NCI-H2227 (cell line): Measurements from ENCODE around the gene KIF11.
"Not testable (repeated sequence)": the region's sequence is repeated elsewhere in the genome, so short reads cannot be mapped to it uniquely, and the experiment has no call there.

ENCODE experiments used
- DNase-seq: peaks from one replicate; lab custom pipeline; 2025; ENCODE audit not compliant: unreplicated experiment; lab: John Stamatoyannopoulos, UW

Gene KIF11

DNA sequence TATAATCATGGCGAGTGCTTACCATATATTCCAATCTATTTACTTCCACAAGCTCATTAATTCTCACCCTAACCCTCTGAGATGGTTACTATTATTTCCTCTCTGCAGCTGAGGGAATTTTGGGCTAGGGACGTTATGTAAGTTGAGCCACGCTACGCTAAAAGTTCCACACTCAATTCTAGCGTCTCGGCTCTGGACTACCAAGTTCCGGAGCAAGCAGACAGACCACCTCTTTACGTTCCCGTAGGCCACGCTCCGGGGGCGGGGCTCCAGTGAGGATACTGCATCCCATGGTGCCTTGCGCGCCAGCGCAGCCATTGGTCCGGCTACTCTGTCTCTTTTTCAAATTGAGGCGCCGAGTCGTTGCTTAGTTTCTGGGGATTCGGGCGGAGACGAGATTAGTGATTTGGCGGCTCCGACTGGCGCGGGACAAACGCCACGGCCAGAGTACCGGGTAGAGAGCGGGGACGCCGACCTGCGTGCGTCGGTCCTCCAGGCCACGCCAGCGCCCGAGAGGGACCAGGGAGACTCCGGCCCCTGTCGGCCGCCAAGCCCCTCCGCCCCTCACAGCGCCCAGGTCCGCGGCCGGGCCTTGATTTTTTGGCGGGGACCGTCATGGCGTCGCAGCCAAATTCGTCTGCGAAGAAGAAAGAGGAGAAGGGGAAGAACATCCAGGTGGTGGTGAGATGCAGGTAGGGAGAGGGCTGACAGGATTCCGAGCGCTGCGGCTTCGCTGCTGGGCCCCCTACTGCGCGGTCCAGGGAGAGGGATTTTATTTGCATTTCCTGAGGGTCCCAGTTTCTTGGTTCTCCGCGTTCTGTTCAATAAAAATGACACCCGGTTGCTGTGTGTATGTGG is at the start of gene KIF11:
Gene KIF11, plus strand, starts transcription at position 370 of the 858 bp plus-strand sequence. Its CDS starts 246 bp downstream, at position 616.
- DNase-seq: peak; percentile 97

DNA sequence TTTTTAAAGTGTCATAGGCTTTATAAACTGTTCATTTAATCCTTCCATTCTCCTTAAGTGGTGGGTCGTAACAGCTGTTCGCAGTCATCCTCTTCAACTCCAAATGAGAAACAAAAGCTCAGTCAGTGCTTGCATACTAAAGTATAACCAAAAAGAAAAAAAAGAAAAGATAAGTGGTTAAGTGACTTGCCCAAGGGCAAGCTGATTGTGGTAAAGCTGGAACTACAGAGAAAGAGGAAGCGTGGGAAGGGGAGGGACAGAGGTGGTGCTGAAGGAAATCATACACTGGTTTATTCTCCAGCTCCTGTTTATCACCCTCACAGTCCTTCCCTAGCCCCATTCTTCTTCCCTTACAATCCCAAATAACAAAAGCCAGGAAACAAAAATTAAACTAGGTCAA is 48.6 kb upstream of the KIF11 start:
- DNase-seq: no peak

DNA sequence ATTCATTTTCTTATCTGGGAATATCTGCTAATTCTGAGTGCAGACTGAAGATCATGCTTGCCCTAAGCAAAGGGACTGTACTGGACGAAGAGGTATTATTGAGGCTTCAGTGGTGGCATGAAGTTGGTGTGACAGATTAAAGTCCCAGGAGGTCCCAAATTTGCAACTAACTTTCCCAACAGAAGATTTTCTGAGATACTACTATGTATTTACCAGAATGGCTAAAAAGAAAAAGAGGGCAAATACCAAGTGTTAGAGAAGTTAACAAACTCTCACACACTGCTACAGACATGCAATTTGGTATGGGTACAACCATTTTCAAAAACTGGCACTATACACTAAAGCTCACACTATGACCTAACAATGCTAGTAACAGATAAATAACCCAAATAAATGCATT is 47.4 kb upstream of the KIF11 start:
- no peak for DNase-seq

DNA sequence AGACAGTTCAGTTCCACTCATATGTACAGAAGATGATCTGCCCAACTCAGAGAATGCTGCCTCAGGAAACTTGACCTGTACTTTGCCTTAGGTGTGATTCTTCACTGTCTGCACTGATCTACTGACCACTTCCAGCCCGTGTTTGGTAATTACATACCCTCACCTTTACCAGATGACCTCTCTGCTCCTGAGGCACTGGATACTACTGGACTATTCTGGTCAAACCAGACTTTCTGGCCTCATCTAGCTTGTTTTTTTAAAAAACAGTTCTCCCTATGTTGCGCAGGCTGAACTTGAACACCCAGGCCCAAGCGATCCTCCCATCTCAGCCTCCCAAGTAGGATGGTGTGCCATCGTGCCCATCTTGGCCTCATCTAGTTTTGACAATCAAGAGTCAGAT is 45.3 kb upstream of the KIF11 start:
- no peak for DNase-seq

DNA sequence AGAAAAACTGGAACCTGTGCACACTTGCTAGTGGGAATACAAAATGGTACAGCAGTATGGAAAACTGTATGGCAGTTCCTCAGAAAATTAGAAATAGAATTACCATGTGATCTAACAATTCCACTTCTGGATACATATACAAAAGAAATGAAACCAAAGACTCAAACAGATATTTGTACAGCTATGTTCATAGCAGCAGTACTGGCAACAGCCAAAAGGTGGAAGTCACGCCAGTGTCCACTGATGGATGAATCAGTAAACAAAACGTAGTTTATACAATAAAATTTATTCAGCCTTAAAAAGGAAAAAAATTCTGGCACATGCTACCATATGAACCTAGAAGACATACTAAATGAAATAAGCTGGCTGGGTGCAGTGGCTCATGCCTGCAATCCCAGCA is 42.0 kb upstream of the KIF11 start:
- no peak for DNase-seq

DNA sequence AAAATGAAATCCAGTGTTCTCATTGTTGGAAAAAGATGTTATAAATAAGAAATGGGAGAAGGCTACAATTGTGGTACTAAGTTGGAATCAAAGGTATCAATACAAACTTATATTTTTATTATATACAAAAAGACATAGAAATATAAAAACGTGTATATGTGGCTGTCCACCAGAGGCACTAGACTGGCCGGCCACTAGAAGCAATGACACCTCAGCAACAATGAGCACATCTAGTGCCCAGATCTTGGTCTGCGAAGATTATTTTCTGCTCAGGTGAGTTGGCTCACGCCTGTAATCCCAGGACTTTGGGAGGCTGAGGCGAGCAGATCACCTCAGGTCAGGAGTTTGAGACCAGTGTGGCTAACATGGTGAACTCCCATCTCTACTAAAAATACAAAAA is 40.6 kb upstream of the KIF11 start:
- DNase-seq: no peak

DNA sequence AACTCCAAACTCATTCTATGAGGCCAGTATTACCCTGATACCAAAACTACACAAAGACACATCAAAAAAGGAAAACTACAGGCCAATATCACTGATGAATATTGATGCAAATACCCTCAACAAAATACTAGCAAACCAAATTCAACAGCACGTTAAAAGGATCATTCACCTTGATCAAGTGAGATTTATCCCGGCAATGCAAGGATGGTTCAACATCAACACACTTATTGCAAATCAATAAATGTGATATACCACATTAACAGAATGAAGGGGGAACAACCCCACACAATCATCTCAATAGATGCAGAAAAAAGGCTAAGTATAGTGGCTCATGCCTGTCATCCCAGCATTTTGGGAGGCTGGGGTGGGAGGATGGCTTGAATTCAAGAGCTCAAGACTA is 39.0 kb upstream of the KIF11 start:
- DNase-seq: no peak

DNA sequence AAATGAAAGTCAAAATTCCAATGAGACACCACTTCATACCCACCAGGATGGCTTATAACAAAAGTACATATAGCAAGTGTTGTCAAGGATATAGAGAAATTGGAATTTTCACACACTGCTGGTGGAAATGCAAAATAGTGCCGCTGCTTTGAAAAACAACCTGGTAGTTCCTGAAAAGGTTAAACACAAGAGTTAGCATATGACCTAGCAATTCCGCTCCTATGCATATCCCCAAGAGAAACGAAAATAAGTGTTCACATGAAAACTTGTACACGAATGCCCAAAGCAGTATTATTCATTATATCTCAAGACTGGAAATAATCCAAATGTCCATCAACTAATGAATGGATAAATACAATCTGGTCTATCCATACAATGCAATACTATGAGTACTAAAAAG is 33.9 kb upstream of the KIF11 start:
- DNase-seq: no peak

DNA sequence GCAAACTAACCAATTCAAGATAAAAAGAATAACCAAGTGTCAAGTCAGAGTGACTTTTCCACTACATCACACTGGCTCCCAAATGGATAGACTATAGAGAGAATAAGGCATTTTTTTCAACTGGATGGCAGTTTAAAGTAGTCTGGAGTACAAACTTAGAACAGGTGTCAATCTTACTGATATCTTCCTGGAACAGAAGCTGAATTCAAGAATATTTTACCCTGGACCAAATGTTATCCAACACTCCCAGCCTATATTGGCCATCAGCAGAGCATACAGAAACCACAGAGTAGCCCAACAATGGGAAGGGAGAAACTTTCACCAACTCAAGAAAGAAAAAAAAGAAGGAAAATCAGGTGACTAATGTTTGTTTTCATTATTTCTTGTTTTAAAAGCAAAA is 30.5 kb upstream of the KIF11 start:
- DNase-seq: no peak

DNA sequence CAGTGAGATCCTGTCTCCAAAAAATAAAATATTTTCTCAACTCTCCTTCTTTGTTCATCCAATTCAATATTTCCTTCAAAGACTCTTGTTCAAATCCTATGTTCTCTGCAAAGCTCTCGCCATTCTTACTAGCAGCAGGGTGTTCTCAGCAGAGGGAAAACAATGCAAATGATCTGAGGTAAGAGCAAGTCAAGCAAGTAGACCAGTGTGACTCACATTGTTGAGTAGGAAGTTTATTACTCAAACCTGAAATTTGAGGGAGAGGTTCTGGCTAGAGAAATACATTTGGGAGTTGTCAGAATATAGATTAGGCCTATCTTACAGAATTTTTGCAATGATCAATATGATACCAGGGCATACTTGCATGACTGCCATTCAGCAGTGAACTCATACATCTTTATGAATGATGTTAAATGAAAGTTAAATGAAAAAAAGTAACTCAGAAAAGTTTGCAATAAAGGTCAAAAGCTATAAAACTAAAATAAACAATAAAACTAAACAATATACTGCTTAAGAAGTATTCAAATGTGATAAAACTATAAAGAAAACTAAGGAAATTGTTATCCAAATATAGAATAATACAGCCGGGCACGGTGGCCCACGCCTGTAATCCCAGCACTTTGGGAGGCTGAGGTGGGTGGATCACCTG is 24.9 kb upstream of the KIF11 start:
- DNase-seq: no peak

DNA sequence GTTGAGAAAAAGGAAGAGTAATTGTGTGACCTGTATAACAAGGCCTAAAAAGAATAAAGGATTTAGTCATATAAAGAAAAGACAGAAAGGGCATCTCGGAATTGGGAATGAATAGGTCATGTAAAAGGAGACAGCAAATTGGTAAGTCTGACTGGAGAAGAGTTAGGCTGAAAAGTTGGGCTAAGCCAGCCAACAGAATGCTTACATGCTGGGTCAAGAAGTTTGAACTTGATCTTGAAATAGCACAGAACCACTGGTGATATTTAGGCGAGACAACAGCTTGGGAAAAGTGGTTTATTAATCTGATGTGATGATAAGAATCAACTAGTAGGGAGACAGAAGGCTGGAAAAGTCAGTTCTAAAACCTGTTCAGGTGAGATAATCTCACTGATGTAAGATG is 23.9 kb upstream of the KIF11 start:
- no peak for DNase-seq

DNA sequence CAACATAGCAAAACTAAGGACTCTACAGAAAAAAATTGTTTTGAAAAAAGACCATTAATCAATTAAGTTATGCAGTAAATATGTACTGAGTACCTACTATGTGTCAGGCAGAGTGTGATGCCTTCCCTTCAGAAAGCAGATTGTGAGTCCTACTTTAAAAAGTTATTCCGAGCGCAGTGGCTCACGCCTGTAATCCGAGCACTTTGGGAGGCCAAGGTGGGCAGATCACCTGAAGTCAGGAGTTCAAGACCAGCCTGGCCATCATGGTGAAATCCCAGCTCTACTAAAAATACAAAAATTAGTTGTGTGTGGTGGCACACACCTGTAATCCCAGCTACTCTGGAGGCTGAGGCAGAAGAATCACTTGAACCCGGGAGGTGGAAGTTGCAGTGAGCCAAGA is 23.3 kb upstream of the KIF11 start:
- DNase-seq: not testable (repeated sequence)

DNA sequence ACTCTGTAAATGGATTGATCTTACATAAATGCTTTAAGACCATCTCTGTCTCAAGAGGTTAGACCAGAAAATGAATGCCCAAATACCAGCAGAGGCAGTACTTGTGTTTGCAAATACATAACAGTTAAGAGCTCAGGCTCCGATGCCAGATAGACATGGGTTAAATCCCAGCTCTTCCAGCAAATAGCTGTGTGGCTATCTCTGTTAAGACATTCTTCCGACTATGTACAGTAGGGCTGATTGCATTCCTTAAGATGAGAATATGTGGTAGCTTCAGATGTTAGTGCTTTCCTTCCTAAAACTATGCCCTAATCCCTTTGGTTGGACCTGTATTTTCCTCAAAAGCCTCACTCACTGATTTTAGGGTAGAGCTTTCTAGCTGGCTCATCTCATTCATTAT is 21.3 kb upstream of the KIF11 start:
- DNase-seq: no peak

DNA sequence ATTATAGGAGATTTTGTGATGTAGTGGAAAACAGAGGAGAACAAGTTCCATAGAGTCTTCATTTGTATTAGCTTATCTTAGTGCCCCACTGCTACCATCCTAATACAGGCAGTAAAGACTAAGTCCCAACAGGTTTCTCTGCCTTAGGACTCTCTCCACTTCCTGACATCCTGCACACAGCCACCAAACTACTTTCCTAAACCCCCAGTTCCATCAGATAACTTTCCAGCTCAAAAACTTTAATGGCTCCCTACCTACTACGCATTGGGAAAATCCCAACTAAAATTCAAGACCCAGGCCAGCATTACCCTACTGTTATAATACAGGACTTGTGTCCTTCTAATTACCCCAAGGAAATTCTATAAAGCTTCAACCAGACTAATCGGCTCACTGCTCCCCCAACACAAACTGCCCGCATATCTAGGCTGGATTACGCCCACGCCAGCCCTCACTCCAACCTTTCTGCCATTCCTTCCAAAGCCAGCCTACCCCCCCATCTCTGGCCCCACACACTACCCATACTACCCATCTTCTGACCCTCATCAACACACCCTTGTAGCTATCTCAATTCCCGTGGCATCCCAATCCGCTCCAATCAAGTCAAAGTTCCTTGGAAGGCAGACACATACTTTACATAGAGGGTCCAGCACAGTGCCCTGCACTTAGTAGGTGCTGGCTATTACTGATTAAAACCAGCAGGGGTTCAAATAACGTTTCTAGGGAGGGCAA is 20.4 kb upstream of the KIF11 start:
- no peak for DNase-seq

DNA sequence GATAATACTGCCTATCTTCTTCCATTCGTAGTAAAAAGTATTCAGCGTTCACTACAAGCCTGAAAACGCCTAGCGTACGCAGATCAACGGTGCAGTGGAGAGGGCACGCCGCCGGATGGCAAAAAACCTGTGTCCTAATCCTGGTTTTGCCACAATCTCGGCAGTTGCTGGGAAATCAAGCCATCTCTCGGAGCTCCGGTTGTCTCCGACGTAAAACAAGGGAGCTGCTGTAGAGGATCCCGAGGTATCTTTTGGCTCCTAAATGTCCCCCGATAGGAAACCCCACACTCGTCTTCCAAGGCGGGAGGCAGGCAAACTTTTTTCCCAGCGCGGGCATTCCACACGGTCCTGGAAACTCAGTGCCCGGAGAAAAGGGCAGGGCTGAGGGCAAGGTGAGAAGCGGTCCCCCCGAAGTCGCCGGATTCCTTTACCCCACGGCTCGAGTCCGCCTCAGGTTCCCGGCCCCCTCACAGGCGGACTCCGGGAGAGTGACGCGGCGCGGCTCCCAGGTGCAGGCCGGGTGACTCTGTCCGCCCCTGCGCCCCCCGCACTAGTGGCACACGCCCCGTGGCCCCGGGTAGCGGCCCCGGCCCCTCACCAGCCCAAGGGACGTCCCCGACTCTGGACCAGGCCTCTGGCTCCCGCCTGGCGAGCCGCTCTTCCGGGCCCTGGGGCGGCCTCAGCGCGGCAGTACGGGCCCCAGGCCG is 19.7 kb upstream of the KIF11 start:
- DNase-seq: peak; percentile 52

DNA sequence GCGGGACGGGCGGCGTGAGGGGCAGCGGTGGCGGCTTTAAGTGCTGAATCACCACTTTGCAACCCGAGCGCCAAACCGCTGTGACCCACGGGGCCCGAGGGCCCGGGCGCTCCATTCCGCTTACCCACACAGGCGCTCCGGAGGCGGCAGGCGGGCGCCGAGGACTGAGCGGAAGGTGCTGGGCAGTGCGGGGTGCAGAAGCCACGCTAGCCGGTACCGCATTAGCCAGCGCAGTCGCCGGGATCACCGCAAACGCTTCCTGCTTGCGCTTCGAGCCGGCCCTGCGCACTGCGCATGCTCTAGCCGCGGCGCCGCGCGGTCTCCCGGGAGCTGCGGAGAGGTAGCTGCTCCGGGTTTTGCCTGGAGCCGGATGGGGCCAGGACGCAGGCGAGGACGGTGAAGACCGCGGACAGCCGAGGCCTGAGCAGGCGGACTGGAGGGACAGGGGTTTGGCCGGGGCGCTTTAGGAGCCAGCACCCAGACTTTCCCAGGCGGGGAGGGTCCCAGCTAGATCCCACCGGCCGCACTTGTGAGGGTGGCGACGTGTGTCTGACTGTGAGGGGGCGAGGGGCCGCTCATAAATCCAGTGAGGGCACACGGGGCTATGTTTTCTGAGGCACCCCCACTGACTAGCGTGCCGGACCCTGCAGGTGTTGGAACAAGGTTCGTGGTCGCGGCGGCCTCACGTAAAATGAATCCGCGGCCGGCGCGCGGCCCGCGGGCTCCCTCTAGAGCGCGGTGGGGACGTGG is 19.0 kb upstream of the KIF11 start, which contains the start of gene IDE:
Gene IDE, minus strand, starts transcription at position 296 of the 750 bp plus-strand sequence. Its CDS starts 74 bp downstream, at position 222.
- DNase-seq: peak; percentile 88

DNA sequence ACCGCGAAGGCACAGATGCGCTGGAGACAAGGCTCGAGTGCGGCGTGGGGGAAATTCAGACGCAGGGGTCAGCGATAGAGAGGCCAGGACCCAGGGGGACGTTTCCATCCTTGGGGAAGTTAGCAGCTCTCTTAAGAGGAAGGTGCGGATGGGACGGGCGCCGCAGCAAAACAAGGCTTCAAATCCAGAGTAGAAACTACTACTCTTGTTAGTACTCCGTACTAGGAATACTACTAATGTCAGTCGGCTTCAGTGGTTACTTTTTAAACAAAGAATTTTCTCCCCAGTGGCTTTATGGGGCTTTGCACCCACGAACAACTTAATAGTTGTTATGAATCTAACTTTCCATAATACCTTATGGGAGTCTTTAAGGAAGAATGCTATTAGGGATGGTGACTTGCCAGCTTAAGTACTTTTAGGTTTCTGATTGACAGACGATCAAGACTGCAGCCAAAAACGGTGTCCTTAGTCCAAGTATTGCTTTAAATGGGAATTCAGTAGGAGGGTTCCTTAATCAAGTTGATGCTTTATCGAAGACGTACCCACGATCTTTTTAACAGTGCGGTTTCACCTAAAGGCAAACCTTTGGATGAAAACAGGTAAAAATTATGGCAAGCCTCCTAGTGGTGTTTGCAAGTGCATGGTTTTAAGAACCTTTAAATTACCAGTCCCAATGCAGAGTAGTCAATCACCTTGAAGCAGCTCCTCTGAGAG is 18.2 kb upstream of the KIF11 start:
- DNase-seq: peak; percentile 51

DNA sequence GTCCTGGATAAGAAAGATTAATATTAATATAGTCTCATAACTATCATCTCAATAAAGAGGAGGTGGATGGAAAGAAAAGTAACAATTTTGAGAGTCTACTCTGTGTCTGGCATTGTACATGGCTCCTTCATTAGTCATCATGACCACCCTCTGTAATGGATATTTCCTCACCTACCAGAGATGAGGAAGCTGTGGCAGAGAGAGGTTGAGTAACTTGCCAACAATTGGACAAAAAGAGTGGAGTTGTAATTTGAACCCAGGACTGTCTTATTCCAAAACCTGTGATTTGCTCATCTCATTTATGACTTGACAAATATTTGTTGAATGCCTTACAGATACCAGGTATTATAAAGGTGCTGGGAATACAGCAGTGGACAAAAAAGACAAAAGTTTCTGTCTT is 17.0 kb upstream of the KIF11 start:
- DNase-seq: no peak

DNA sequence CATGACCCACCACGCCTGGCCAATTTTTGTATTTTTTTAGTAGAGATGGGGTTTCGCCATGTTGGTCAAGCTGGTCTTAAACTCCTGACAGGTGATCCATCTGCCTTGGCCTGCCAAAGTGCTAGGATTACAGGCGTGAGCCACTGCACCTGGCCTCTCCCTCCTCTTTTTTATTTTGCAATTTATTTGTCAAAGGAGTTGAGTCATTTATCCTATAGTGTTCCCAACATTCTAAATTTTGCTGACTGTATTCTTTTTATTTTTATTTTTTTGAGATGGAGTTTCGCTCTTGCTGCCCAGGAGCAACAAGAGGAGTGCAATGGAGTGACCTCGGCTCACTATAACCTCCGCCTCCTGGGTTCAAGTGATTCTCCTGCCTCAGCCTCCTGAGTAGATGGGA is 10.6 kb upstream of the KIF11 start:
- not testable (repeated sequence) for DNase-seq
